Coronary artery (tissue), 2 donors: Measurements from ENCODE around the gene CTSE.
"Not testable (repeated sequence)": the region's sequence is repeated elsewhere in the genome, so short reads cannot be mapped to it uniquely, and the experiment has no call there.

ENCODE experiments used
- DNase-seq: peaks from one replicate; pipeline ENCODE4 v3.0.0-alpha.2; 2017; ENCODE audit warnings: low spot score
- H3K27ac ChIP-seq, 2 donors: fragments of 200-600 bp; sonication (generic); one replicate each; pipeline ENCODE4 v1.5.1; 2016 to 2019
- H3K4me3 ChIP-seq: fragments of 200-600 bp; sonication (generic); 2 replicates; pipeline ENCODE4 v1.5.1; 2016; ENCODE audit warnings: mild to moderate bottlenecking, moderate library complexity
- TF ChIP-seq, protein P1 (sequence below): fragments of 200-600 bp; sonication (generic); IDR thresholded peaks from one replicate; pipeline ENCODE4 v1.5.1; 2019; ENCODE audit warnings: antibody characterized with exemption

Gene CTSE

GRCh38 chr1:206023695-206024094, at the start of gene CTSE:
Gene CTSE (minus strand): TSS chr1:206023895. CDS start chr1:206023791, 104 bp downstream.
- DNase-seq, result no peak
- Histone ChIP-seq H3K4me3 (no peak within 1 kb of the TSS), H3K27ac (no peak within 1 kb of the TSS)
- TF ChIP-seq, protein P1, sequence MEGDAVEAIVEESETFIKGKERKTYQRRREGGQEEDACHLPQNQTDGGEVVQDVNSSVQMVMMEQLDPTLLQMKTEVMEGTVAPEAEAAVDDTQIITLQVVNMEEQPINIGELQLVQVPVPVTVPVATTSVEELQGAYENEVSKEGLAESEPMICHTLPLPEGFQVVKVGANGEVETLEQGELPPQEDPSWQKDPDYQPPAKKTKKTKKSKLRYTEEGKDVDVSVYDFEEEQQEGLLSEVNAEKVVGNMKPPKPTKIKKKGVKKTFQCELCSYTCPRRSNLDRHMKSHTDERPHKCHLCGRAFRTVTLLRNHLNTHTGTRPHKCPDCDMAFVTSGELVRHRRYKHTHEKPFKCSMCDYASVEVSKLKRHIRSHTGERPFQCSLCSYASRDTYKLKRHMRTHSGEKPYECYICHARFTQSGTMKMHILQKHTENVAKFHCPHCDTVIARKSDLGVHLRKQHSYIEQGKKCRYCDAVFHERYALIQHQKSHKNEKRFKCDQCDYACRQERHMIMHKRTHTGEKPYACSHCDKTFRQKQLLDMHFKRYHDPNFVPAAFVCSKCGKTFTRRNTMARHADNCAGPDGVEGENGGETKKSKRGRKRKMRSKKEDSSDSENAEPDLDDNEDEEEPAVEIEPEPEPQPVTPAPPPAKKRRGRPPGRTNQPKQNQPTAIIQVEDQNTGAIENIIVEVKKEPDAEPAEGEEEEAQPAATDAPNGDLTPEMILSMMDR, result no peak

DNA sequence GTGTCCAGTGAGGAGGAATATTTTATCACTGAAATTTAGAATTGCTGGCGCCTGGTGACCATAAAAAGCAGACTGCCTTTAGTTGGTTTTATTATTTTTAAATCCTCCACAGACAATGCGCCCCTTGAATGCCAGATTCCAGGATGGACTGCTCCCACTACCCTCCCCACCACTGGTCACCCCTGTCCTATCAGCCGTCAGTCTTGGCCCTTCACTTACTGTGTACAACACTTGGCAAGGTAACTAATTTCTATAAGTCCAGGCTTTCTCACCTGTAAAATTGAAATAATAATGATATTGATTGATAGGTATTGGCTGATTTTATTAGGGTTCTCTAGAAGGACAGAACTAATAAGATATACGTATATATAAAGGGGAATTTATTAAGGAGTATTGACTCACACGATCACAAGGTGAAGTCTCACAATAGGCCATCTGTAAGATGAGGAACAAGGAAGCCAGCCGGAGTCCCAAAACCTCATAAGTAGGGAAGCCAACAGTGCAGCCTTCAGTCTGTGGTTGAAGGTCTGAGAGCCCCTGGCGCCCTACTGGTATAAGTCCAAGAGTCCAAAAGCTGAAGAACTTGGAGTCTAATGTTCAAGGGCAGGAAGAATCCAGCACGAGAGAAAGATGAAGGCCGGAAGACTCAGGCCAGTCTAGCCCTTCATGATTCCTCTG, 47.1 kb upstream of the CTSE start:
- TF ChIP-seq, protein P1, result no peak

DNA sequence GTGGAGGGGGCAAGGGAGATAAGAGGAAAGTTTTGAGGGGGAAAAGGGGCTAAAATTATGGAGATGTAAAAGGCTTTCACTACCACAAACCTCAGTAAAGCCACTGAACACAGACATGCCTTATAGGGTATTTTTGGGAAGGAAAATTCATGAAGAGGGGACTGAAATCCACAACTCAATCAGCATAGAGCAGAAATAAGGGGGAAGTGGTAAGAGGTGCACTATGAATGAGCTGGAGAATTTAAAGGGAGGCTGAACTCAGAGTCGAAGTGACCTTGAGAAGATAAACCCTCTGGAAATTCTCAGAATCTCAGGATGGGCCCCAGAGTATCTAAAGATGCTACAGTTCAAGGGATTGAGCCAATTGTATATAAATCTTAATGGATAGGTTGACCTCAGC, 44.6 kb upstream of the CTSE start:
- Histone ChIP-seq H3K27ac (no peak overlapping the region), H3K4me3 (no peak overlapping the region)
- no peak for DNase-seq
- TF ChIP-seq, protein P1, result no peak

More for the DNA sequence above, 47.1 kb upstream of the CTSE start:
- no peak overlapping the region for H3K4me3 ChIP-seq
- H3K27ac ChIP-seq, result no peak overlapping the region
- no peak for DNase-seq

DNA sequence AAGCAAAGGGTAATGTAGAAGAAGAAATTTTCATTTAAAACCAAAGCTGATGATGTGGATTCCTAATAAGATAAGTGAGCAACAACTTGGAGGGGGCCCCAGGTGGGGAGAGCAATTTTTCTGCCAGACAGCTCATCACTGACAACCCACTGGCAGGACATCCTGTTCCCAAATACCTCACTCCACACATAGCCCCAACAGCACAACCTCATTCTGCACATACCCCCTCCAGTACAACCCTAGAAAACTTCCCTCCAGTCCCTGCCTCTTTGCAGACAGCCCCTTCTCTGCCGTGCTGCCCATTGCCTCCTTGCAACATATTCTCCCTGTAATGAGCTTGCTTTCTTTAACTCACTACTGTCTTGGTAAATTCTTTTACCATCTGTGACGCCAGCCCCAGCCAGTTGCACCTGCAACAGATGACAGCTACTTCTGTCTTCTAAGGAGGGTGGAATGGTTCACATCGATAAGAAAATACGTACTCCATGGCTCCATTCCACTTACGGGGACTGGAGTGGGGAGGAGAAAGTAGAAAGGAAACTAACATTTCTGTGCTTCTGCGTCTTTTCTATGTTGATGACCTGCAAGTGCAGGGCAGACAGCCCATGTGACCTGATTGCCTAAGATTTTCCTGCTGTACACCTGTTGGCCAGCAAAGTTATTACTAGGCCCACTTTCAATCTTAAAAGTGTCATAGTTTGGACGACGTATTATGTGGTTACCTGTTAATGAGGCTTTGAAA, 44.0 kb upstream of the CTSE start:
- Histone ChIP-seq H3K4me3 (no peak overlapping the region), H3K27ac (no peak overlapping the region)
- TF ChIP-seq, protein P1, result no peak
- no peak for DNase-seq

DNA sequence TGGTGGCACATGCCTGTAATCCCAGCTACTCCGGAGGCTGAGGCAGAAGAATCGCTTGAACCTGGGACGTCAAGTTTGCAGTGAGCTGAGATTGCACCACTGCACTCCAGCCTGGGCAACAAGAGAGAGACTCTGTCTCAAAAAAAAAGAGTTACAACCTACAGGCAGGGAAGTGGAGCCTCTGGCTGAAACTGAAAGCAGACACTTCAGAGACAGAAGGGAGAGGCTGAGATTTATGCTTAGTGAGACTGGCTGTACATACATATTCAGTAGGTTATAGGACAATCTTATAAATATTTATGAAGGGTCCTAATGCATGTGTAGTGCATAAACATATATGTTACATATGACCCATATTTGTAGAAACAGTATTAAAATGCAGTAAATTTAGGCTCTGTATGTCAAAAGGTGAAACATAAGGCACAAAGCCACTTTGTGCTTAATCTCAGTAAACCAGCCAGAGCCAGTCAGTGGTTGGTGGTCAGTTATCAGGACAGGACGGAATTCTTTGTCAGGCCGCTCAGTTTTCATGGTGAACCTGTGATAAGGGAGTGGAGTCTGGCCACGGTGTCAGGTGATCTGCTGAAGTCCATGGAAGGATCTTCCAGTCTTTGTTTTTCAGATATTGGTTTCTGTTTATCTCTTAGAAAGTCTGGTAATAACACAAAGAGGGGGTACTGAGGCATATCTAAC, 42.9 kb upstream of the CTSE start:
- DNase-seq, result no peak
- Histone ChIP-seq H3K27ac (no peak overlapping the region), H3K4me3 (no peak overlapping the region)
- TF ChIP-seq, protein P1, result no peak

GRCh38 chr1:206065547-206066145, 42.0 kb upstream of the CTSE start:
- TF ChIP-seq, protein P1, result no peak
- no peak overlapping the region for H3K4me3 ChIP-seq
- DNase-seq, result no peak
- H3K27ac ChIP-seq, result no peak overlapping the region

DNA sequence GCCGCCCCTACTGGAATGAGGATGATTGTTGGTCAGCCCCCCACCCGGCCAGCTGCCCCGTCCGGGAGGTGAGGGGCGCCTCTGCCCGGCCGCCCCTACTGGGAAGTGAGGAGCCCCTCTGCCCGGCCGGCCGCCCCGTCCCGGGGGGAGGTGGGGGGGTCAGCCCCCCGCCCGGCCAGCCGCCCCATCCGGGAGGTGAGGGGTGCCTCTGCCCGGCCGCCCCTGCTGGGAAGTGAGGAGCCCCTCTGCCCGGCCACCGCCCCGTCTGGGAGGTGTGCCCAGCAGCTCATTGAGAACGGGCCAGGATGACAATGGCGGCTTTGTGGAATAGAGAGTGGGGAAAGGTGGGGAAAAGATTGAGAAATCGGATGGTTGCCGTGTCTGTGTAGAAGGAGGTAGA, 40.8 kb upstream of the CTSE start:
- not testable (repeated sequence) for H3K4me3 ChIP-seq, H3K27ac ChIP-seq, DNase-seq

- H3K27ac ChIP-seq, DNase-seq: not testable (repeated sequence)
These were observed 40.3 kb upstream of the CTSE start for GRCh38 chr1:206064001-206064400.

More at GRCh38 chr1:206064001-206064400, 40.3 kb upstream of the CTSE start:
- not testable (repeated sequence) for H3K4me3 ChIP-seq
